Adrenal gland (tissue), 5 donors: Measurements from ENCODE around the gene ABCD3.

Source experiments
- CTCF ChIP-seq, 6 experiments: fragments of 450-650 bp in 4 of 6; fragments of 200-600 bp in 2 of 6; sonication (generic) in 1 of 6; IDR thresholded peaks; 1 replicate in 5 of 6; 2 replicates in 1 of 6; pipeline versions ENCODE4 v1.5.1 to v1.8.0; 2016 to 2021; ENCODE audit warnings: antibody characterized with exemption in 6 of 6, mild to moderate bottlenecking in 2 of 6, moderate library complexity in 1 of 6
- POLR2A ChIP-seq, 2 donors: fragments of 450-650 bp; IDR thresholded peaks; one replicate each; pipeline ENCODE4 v1.6.1; 2017; ENCODE audit warnings: antibody characterized with exemption in 2 of 2, mild to moderate bottlenecking in 2 of 2, moderate library complexity in 1 of 2
- donor health status: DM: no; HTN: no; CAD: no.

- TF ChIP-seq CTCF (IDR thresholded peaks at IDR 0.05) (no peak), POLR2A (IDR thresholded peaks at IDR 0.05) (no peak)
Measured at GRCh38 chr1:94531664-94532063, 113.5 kb downstream of the ABCD3 start.
